IMR-90 (cell line): ENCODE data around the gene TIGIT. TPM values are rescaled to one million over a fixed set of nuclear protein-coding genes. Genes with fewer than 3 reads are reported as not detected.

Experiments used
- ATAC-seq: fragments of 200-7000 bp; cut with Tn5 transposase; 2 replicates; pipeline ENCODE4 v1.9.1; 2020; ENCODE audit warnings: low read depth, mild to moderate bottlenecking, moderate library complexity
- BruUV-seq: library from RNA; stranded (reverse); fragments of 400-500 nt; replicated peaks from 2 replicates; lab custom pipeline; 2021; lab: Mats Ljungman, UMichigan
- CTCF ChIA-PET: fragments of 300-600 bp; formaldehyde crosslinking; extraction: SDS; loops from one replicate; lab custom pipeline; 2021; ENCODE audit warnings: antibody characterized with exemption; lab: Yijun Ruan, JAX
- POLR2A ChIA-PET: fragments of 300-600 bp; sonication (Branson Sonifier 250); formaldehyde crosslinking; loops from one replicate; lab custom pipeline; 2022; ENCODE audit warnings: antibody characterized with exemption; ENCODE audit not compliant: unreplicated experiment; lab: Charles Lee
- DNase-seq: peaks from one replicate; pipeline ENCODE4 v3.0.0; 2013
- H2AFZ ChIP-seq: replicated peaks from 2 replicates; pipeline ENCODE3; 2013; ENCODE audit warnings: low read length, mild to moderate bottlenecking; ENCODE audit not compliant: poor library complexity
- H2AK5ac ChIP-seq: 2 replicates; pipeline ENCODE4 v1.6.1; 2013; ENCODE audit warnings: low read depth, low read length, inconsistent platforms
- H2AK9ac ChIP-seq: replicated peaks from 2 replicates; pipeline ENCODE3; 2013; ENCODE audit warnings: mild to moderate bottlenecking, low read depth, low read length, moderate library complexity; ENCODE audit not compliant: poor library complexity
- H2BK120ac ChIP-seq: 2 replicates; pipeline ENCODE4 v1.6.1; 2013; ENCODE audit warnings: low read depth, low read length, inconsistent platforms
- H2BK15ac ChIP-seq: 3 replicates; pipeline ENCODE4 v1.6.1; 2013; ENCODE audit warnings: low read depth, low read length, inconsistent platforms
- H2BK20ac ChIP-seq: 2 replicates; pipeline ENCODE4 v1.6.1; 2013; ENCODE audit warnings: low read depth, mild to moderate bottlenecking, inconsistent platforms, low read length, moderate library complexity
- H2BK5ac ChIP-seq: 2 replicates; pipeline ENCODE4 v1.6.1; 2013; ENCODE audit warnings: mild to moderate bottlenecking, low read depth, low read length, inconsistent platforms; ENCODE audit not compliant: poor library complexity, severe bottlenecking
- H3K14ac ChIP-seq: replicated peaks from 2 replicates; pipeline ENCODE4 v1.6.1; 2013; ENCODE audit warnings: low read depth, low read length, inconsistent platforms
- H3K18ac ChIP-seq: 2 replicates; pipeline ENCODE4 v1.6.1; 2013; ENCODE audit warnings: low read depth, low read length, control low read depth
- H3K23ac ChIP-seq: 2 replicates; pipeline ENCODE4 v1.6.1; 2013; ENCODE audit warnings: low read depth, low read length, inconsistent platforms
- H3K27ac ChIP-seq: 2 replicates; pipeline ENCODE4 v1.5.1; 2013; ENCODE audit warnings: mild to moderate bottlenecking, control low read depth, low read length; ENCODE audit not compliant: insufficient read depth
- H3K27me3 ChIP-seq: 2 replicates; pipeline ENCODE4 v1.6.1; 2013; ENCODE audit warnings: low read length; ENCODE audit not compliant: control insufficient read depth, insufficient read depth
- H3K36me3 ChIP-seq: 2 replicates; pipeline ENCODE4 v1.6.1; 2013; ENCODE audit warnings: low read length, mixed read lengths; ENCODE audit not compliant: control insufficient read depth, insufficient read depth
- H3K4ac ChIP-seq: 2 replicates; pipeline ENCODE4 v1.6.1; 2013; ENCODE audit warnings: low read depth, low read length, inconsistent platforms
- H3K4me1 ChIP-seq: 2 replicates; pipeline ENCODE4 v1.6.1; 2013; ENCODE audit warnings: low read length, mixed read lengths; ENCODE audit not compliant: control insufficient read depth, insufficient read depth
- H3K4me2 ChIP-seq: 2 replicates; pipeline ENCODE4 v1.6.1; 2013; ENCODE audit warnings: low read depth, mild to moderate bottlenecking, control low read depth, low read length, moderate library complexity
- H3K4me3 ChIP-seq: 2 replicates; pipeline ENCODE4 v1.5.1; 2013; ENCODE audit warnings: low read depth, mild to moderate bottlenecking, control low read depth, low read length, moderate library complexity; ENCODE audit not compliant: insufficient read depth
- H3K56ac ChIP-seq: 2 replicates; pipeline ENCODE4 v1.6.1; 2013; ENCODE audit warnings: low read length, inconsistent platforms; ENCODE audit not compliant: insufficient read depth; ENCODE audit errors: extremely low read depth
- H3K79me1 ChIP-seq, 2 experiments: 2 replicates each; pipeline ENCODE4 v1.6.1; 2013; ENCODE audit warnings: low read length in 2 of 2, inconsistent platforms in 1 of 2, low read depth in 1 of 2
- H3K9ac ChIP-seq: 2 replicates; pipeline ENCODE4 v1.6.1; 2013; ENCODE audit warnings: low read depth, low read length, control low read depth
- H3K9me1 ChIP-seq: 2 replicates; pipeline ENCODE4 v1.6.1; 2013; ENCODE audit warnings: low read length, inconsistent platforms; ENCODE audit not compliant: insufficient read depth
- H3K9me3 ChIP-seq: 2 replicates; pipeline ENCODE4 v1.6.1; 2013; ENCODE audit warnings: low read length; ENCODE audit not compliant: control insufficient read depth, insufficient read depth
- H4K20me1 ChIP-seq: 2 replicates; pipeline ENCODE4 v1.6.1; 2013; ENCODE audit warnings: low read length, inconsistent platforms; ENCODE audit not compliant: insufficient read depth
- H4K5ac ChIP-seq: 2 replicates; pipeline ENCODE4 v1.6.1; 2013; ENCODE audit warnings: mild to moderate bottlenecking, low read depth, low read length, control low read depth
- H4K8ac ChIP-seq, 2 experiments: 2 replicates each; pipeline ENCODE4 v1.6.1; 2013; ENCODE audit warnings: low read depth in 2 of 2, low read length in 2 of 2, control low read depth in 1 of 2, inconsistent platforms in 1 of 2
- H4K91ac ChIP-seq: 2 replicates; pipeline ENCODE4 v1.6.1; 2013; ENCODE audit warnings: low read depth, low read length, inconsistent platforms; ENCODE audit not compliant: insufficient read depth
- CHD1 ChIP-seq: IDR thresholded peaks from 2 replicates; pipeline ENCODE4 v1.6.1; 2012; ENCODE audit warnings: low read depth, low read length, improper control_type of control experiment
- FOS ChIP-seq: fragments of 150-350 bp; IDR thresholded peaks from 2 replicates; pipeline ENCODE4 v1.6.1; 2016; ENCODE audit warnings: low read depth, low read length
- NFE2L2 ChIP-seq: fragments of 150-350 bp; IDR thresholded peaks from 2 replicates; pipeline ENCODE4 v1.6.1; 2016; ENCODE audit warnings: low read depth, mild to moderate bottlenecking, low read length
- POLR2A ChIP-seq: IDR thresholded peaks from 2 replicates; pipeline ENCODE4 v1.6.1; 2012; ENCODE audit warnings: mild to moderate bottlenecking, low read depth, low read length
- SMC3 ChIP-seq: fragments of 150-350 bp; IDR thresholded peaks from 2 replicates; pipeline ENCODE4 v1.6.1; 2016; ENCODE audit warnings: low read depth, mild to moderate bottlenecking, antibody characterized with exemption, low read length, moderate library complexity
- WGBS, 2 experiments: methylation state at CpG; one replicate each; pipeline versions ENCODE4 v1.1.5 to v1.1.7; 2013; ENCODE audit warnings: missing lambda C conversion rate in 2 of 2; ENCODE audit not compliant: insufficient read length in 1 of 2; ENCODE audit errors: extremely low coverage in 2 of 2; 5-methylcytosine and 5-hydroxymethylcytosine counted together
- dilution Hi-C: fragments of 300-500 bp; cut with HindIII; formaldehyde crosslinking; loops from one replicate; pipeline ENCODE4 v1.14.3; 2018; ENCODE audit warnings: low sequenced_read_pairs; ENCODE audit not compliant: unreplicated experiment
- in situ Hi-C: fragments of 300-500 bp; cut with MboI; formaldehyde crosslinking; loops from 3 replicates; pipeline ENCODE4 v1.14.3; 2019; ENCODE audit warnings: low sequenced_read_pairs, inconsistent platforms, mixed read lengths
- intact Hi-C: fragments of 100-400 bp; cut with micrococcal nuclease; formaldehyde crosslinking; loops from 2 replicates; pipeline ENCODE4 v1.10.0; 2022
- polyA plus RNA-seq, 3 experiments: library from polyadenylated mRNA; depleted of rRNA; stranded (reverse); fragments of >200 nt; gene quantifications; 2 replicates each; pipeline ENCODE4 v1.2.3, GENCODE V29; 2012; ENCODE audit warnings: low replicate concordance in 1 of 3
- total RNA-seq: library from RNA; depleted of rRNA; stranded (reverse); fragments of >200 nt; gene quantifications from 2 replicates; pipeline ENCODE4 v1.2.3, GENCODE V29; 2012

TIGIT gene
- total and polyA plus RNA-seq, 2 of the 4 experiments (the other 2 are of a cell fraction) = not detected

- H2AFZ ChIP-seq = no peak overlapping the region
- H3K36me3 ChIP-seq = peaks cover 14% of the 10 kb centered on the region
- no peak overlapping the region for H4K91ac ChIP-seq
- no peak overlapping the region for H3K14ac ChIP-seq
- ChIA-PET CTCF (no interaction called here), POLR2A (no interaction called here)
- no peak overlapping the region for H3K56ac ChIP-seq
- H3K27me3 ChIP-seq = no peaks in the 10 kb centered on the region
- H3K9me1 ChIP-seq = no peaks in the 10 kb centered on the region
- H4K8ac ChIP-seq = no peak overlapping the region
- in situ Hi-C loops = no loop called here
- H3K4me3 ChIP-seq = no peak overlapping the region
- no peak for ATAC-seq
- no peak overlapping the region for H2BK15ac ChIP-seq
- TF ChIP-seq POLR2A (no peak), FOS (no peak), NFE2L2 (no peak), SMC3 (no peak), CHD1 (no peak)
- no peaks in the 10 kb centered on the region for H3K4me1 ChIP-seq
- BruUV-seq = no TSS peak
- no peak overlapping the region for H3K9ac ChIP-seq
- H2BK20ac ChIP-seq = no peak overlapping the region
- no peak overlapping the region for H3K4ac ChIP-seq
- H3K4me2 ChIP-seq = no peak overlapping the region
- intact Hi-C loops = loop anchor here (10.0 kb wide), 2 partner anchors 179 to 489 kb away; no protein-coding TSS in a partner anchor
- H2BK5ac ChIP-seq = no peak overlapping the region
- H3K9me3 ChIP-seq = no peaks in the 10 kb centered on the region
- dilution Hi-C loops = no loop called here
- no peak overlapping the region for H3K27ac ChIP-seq
- no peaks in the 10 kb centered on the region for H4K20me1 ChIP-seq
- 76% methylated on average over 2 of the region's 2 CpGs; no CpG with 5 or more reads in 1 of the 2 experiments for WGBS, 2 experiments
- no peak overlapping the region for H2AK9ac ChIP-seq
- no peak overlapping the region for H2BK120ac ChIP-seq
- no peak overlapping the region for H2AK5ac ChIP-seq
- H3K79me1 ChIP-seq = no peaks in the 10 kb centered on the region
- DNase-seq = no peak
- H4K5ac ChIP-seq = no peak overlapping the region
- no peak overlapping the region for H3K18ac ChIP-seq
- no peak overlapping the region for H3K23ac ChIP-seq
Measured at GRCh38 chr3:114333923-114334240, 40.1 kb downstream of the TIGIT start.
